HG03457 (cell line): Measurements from ENCODE around the gene RDX.

ENCODE experiments used
- ATAC-seq: cut with Tn5 transposase; IDR thresholded peaks from one replicate; pipeline ENCODE4 v1.9.1; 2021; ENCODE audit warnings: moderate number of reproducible peaks; ENCODE audit not compliant: unreplicated experiment

Gene RDX

DNA sequence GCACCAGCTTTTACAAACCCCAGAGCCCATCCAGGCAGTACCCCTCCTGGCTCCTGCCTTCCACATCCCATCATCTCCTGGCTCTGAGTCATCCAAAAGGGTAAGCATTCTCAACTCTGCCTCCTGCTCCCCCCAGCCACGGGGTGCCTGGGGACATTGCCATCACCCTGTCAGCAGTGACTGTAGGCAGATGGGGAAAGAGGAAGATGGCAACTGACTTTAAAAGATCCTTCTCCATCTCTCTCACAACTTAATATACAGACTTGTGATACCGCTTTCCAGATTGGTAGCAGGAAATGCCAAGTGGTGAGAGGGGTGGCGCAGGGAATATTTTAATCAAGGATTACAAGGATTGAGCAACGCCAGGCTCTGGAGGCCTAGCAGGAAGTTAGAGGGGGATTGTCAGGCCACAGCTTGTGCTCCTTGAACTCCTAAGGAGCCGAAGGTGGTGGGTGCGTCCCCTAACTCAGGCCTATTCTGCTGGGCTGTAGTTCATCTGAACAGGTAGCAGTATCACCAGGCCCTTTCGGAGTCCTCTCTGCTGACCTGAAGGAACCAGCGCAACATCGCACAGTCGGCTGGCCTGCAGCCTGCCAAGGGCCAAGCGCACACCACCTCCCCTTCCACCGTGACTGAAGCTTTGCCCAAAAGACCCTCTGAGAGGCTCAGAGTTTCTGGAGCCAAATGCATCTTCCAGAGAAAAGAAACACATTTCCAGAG lies 119.9 kb downstream of the RDX start:
- ATAC-seq = no peak

- ATAC-seq = no peak
These were observed 121.6 kb downstream of the RDX start for GRCh38 chr11:110174645-110175310.

DNA sequence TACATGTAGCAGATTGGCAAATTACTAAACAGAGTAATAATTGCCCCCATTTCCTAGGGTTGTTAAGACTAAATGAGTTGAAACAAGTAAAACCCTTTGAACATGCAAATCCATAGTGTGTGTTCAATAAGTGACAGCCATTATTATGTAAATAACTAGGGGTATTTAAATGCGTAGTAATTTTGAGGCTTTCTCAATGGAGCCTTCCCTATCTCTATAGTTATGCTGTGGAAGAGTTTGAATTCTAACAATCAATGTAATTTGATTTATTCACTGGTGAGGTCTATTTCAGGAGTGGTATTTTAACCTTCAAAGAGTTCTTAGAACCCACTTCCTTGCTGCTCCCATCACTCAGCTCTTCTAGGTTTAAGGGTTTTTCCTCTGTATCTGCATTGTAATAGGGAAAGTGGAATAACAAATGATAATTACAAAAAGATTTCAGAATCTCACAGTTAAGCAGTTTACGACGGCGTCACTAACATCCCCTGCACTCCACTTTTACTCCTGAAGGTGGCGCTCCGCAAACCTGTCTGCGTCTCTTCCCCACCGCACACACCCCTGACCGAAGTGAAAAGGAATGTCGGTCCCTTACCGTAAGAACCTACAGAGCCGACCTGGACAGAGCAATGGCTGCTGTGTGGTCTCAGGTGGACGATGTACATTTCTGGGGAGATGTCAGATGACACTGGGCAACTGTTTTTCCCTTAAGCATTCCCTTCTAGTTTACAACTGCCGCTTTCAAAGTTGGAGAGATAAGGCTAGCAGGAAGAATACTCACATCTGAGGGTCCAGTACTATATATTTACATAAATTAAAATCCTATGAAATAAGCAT lies 122.4 kb downstream of the RDX start:
- ATAC-seq = peak; percentile 54

- no peak for ATAC-seq
These were observed 123.8 kb downstream of the RDX start for GRCh38 chr11:110172468-110173065.

DNA sequence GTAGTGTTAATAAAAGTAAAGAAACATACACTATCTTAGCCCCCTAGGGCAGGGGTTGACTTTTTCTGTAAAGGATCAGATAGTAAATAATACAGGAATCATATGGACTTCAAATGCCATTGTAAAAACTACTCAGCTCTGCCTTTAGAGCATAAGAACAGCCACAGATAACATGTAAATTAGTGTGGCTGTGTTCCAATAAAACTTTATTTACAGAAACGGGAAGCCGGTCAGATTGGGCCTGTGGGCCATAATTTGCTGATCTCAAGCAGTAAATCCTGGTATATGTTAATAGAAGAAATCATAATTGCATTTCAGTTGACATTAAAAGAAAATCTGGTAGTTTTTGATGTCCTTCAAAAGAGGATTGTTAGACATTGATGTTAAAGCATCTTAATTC lies 126.7 kb downstream of the RDX start:
- ATAC-seq = no peak

DNA sequence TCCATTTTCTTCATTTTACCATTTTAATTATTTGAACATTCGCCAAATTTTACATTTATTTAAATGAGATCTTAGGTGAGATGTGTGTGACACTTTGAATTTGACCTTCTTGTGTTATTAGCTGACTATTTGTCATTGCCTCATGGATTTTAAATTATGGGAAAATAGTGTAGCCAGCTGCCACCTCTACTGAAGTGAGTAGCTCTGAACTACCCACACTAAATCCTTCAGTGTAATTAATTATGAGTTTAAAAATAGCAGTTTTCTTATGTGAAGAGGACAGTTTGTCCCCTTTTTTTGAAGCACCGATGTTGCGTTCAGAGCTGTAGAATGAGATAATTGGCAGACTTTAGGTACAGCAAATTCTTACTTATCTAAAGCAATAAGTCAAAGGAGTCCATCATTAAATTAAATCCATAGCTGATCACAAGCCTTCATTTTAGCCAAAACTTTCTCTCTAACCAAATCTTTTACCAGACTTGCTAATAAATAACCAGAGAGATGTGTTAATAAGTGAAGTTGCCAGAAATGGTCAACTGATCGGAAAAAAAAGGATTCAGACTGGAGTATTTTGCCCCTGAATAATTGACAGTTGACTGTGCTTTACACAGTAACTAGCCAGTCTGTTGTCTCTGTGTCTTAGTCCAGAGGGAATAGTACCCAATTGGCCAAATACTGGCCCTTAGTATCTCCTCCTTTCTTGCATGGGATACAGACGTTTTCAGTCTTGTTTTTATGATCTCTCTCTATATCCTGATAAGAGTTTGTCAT lies 128.2 kb downstream of the RDX start:
- ATAC-seq = no peak

GRCh38 chr11:110165039-110165925 lies 131.1 kb downstream of the RDX start:
- ATAC-seq = no peak

- no peak for ATAC-seq
These were observed 134.2 kb downstream of the RDX start for GRCh38 chr11:110162216-110162615.

- no peak for ATAC-seq
These were observed 135.4 kb downstream of the RDX start for GRCh38 chr11:110161061-110161460.

DNA sequence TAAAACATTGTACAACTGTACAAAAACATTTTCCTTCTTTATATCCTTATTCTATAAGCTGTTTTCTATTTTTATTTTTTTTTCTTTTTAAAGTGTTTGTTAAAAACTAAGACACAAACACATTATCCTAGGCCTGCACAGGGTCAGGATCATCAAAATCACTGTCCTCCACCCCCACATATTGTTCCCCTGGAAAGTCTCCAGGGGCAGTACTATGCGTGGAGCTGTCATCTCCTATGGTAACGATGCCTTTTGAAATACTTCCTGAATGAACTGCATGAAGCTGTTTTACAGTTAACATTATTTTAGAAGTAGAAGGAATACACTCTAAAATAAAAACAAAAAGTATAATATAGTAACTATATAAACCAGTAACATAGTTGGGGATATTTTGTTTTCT lies 136.0 kb downstream of the RDX start:
- no peak for ATAC-seq

- ATAC-seq = no peak
These were observed 136.4 kb downstream of the RDX start for GRCh38 chr11:110160016-110160415.

GRCh38 chr11:110159476-110159875 lies 136.9 kb downstream of the RDX start:
- no peak for ATAC-seq

GRCh38 chr11:110158317-110159200 lies 137.9 kb downstream of the RDX start:
- ATAC-seq = no peak

DNA sequence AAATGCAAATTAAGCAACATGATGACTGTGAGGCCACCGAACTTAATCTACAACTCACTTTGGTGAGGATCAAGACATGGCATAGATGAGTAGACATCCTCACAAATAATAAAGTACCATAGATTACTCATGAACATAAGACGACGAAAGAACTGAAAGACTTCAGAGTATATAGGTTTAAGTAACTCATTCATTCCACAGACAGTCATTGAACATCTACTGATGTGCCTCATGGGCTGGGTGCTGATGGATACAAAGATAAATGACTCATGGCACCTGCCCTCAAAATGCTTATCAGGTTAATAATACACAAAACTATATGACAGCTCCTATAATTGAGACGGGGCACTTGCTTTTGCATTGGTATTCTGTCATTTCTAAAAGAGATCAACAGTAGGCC lies 139.9 kb downstream of the RDX start:
- ATAC-seq = no peak

- ATAC-seq = no peak
These were observed 142.9 kb downstream of the RDX start for GRCh38 chr11:110153474-110153873.

DNA sequence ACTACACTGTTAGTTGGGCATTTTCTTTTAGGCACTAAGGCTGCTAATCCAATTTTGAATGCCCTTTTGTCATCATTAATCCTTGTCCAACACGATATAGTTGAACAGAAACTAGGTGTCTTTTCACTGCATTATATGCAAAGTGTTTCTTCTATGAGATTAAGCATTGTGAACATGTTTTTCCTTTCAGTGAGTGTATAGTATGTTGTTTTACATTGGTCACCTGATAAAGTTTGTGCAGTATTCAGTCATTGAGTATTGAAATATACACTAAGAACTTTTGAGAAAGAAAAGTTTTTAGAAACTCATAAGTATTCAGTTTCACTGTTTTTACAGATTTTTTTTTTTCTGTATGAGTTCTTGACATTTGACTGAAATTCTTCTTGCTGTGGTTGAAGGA lies 144.2 kb downstream of the RDX start:
- no peak for ATAC-seq

DNA sequence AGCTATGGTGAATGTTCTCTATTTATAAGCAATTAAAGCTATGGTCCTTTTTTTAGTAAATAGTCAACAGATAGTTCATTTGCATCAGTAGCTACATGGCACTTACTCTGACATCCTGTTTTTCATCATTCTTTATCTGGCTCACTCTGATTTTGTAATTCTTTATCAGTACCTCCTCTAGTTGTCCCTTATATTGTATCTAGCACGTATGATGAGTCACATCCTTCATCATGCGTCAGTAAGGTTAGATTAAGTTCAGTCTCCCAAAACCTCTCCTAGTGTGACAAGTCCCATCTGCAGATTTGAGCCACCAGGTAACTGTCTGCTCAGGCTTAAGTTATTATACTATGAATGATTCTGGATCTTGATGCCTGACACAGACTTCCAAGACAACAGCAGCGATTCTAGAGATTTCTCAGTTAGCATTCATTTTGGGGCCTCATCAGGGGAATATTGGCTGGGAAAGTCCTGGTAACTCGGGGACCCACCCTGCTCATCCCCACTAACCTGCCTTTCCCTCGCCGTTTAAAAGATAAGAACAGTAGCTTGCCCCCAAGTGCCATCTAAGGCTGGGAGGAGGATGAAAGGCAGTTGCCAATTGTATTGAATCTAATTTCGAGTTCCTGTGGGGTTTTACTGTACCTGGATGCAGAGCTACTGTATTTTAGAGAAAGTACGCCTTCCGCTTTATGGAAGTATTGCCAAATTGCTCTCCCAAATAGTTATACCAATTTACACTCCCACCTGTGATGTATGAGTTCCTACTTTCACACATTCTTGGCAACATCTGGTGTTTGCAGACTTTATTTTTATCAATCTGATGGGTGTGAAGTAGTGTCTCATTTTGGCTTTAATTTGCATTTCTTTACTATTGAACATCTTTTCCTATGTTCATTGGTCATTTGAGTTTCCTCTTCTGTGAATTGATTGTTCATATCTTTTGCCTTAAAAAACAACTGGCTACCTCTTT lies 147.4 kb downstream of the RDX start:
- no peak for ATAC-seq
